Breast epithelium (tissue), 4 donors: Measurements from ENCODE around the gene UBE3D. TPM values are rescaled to one million over a fixed set of nuclear protein-coding genes. Genes with fewer than 3 reads are reported as not detected.
A peak's percentile ranks its signal among the peaks of the same experiment; 100 is the strongest.

ENCODE experiments used
- DNase-seq, 2 donors: peaks; one replicate each; pipeline ENCODE4 v3.0.0-alpha.2; 2019; ENCODE audit warnings: low spot score in 2 of 2
- H3K27ac ChIP-seq, 2 donors: fragments of 200-600 bp; sonication (generic) in 1 of 2; one replicate each; pipeline ENCODE4 v1.5.1; 2016 to 2019; ENCODE audit warnings: mild to moderate bottlenecking in 1 of 2
- H3K27me3 ChIP-seq, 2 donors: fragments of 200-600 bp; sonication (generic) in 1 of 2; one replicate each; pipeline versions ENCODE4 v1.5.1 to v1.6.0; 2017 to 2019; ENCODE audit warnings: control low read depth in 1 of 2, mild to moderate bottlenecking in 1 of 2
- H3K36me3 ChIP-seq: fragments of 200-600 bp; one replicate; pipeline ENCODE4 v1.5.1; 2019
- H3K4me1 ChIP-seq, 2 donors: fragments of 200-600 bp; sonication (generic); one replicate each; pipeline ENCODE4 v1.5.1; 2016 to 2019; ENCODE audit warnings: control low read depth in 1 of 2
- H3K4me3 ChIP-seq, 3 donors: fragments of 200-600 bp; sonication (generic); 1 replicate in 2 of 3; 2 replicates in 1 of 3; pipeline ENCODE4 v1.5.1; 2016 to 2019; ENCODE audit warnings: mild to moderate bottlenecking in 3 of 3, moderate library complexity in 2 of 3
- H3K9me3 ChIP-seq, 2 donors: fragments of 200-600 bp; sonication (generic) in 1 of 2; one replicate each; pipeline ENCODE4 v1.5.1; 2016 to 2019; ENCODE audit warnings: control low read depth in 1 of 2
- CTCF ChIP-seq, 3 donors: fragments of 450-650 bp; IDR thresholded peaks; one replicate each; pipeline ENCODE4 v1.5.1; 2016 to 2017; ENCODE audit warnings: antibody characterized with exemption in 3 of 3, mild to moderate bottlenecking in 3 of 3, moderate library complexity in 3 of 3
- POLR2A ChIP-seq: fragments of 450-650 bp; IDR thresholded peaks from one replicate; pipeline ENCODE4 v1.6.1; 2016; ENCODE audit warnings: antibody characterized with exemption, mild to moderate bottlenecking, moderate library complexity
- POLR2AphosphoS5 ChIP-seq, 3 donors: sonication (generic); formaldehyde crosslinking; IDR thresholded peaks; one replicate each; pipeline ENCODE4 v1.6.1; 2017; ENCODE audit warnings: antibody characterized with exemption in 3 of 3
- intact Hi-C: fragments of 100-400 bp; cut with DNase I; formaldehyde crosslinking; loops from one replicate; pipeline ENCODE4 v1.15.1; 2023; ENCODE audit warnings: low total_unique reads
- total RNA-seq, 3 donors: library from RNA; depleted of rRNA; stranded (reverse); fragments of >200 nt; gene quantifications; one replicate each; pipeline ENCODE4 v1.1.0, GENCODE V29; 2016

The UBE3D gene
- 10 to 100 TPM in 2 of 3 donors, 1 to 10 TPM in 1; 8.8 to 14.7 (median 13.5) TPM for total RNA-seq

GRCh38 chr6:83065511-83066192 is at the start of gene UBE3D:
UBE3D (minus strand) TSS chr6:83065841; CDS start chr6:83065718, 123 bp downstream.
- H3K4me3 ChIP-seq, result peak within 1 kb of the TSS; percentile 73 to 81 (median 78)
- H3K27me3 ChIP-seq, result no peaks in the 10 kb centered on the region
- H3K9me3 ChIP-seq, result no peaks in the 10 kb centered on the region
- no peak for TF ChIP-seq POLR2A
- TF ChIP-seq CTCF (IDR thresholded peaks at IDR 0.05), result peak; percentile 82 to 95 (median 92)
- peak in 2 of 3 donors; percentile 34 to 52 for TF ChIP-seq POLR2AphosphoS5 (IDR thresholded peaks at IDR 0.05)
- intact Hi-C loops, result no loop called here
- peak; percentile 65 to 88 for DNase-seq
- H3K4me1 ChIP-seq, result peaks cover 0 to 10% of the 10 kb centered on the region in 2 donors
- peak within 1 kb of the TSS; percentile 70 to 74 for H3K27ac ChIP-seq
- no peaks in the 10 kb centered on the region for H3K36me3 ChIP-seq

- H3K27ac ChIP-seq, result no peak overlapping the region
- DNase-seq, result no peak
- intact Hi-C loops, result no loop called here
- no peaks in the 10 kb centered on the region for H3K36me3 ChIP-seq
- TF ChIP-seq POLR2A, result no peak
- TF ChIP-seq CTCF (IDR thresholded peaks at IDR 0.05), result no peak
- no peak for TF ChIP-seq POLR2AphosphoS5 (IDR thresholded peaks at IDR 0.05)
- no peaks in the 10 kb centered on the region for H3K4me1 ChIP-seq
- H3K9me3 ChIP-seq, result no peaks in the 10 kb centered on the region
- H3K4me3 ChIP-seq, result no peak overlapping the region
- no peaks in the 10 kb centered on the region for H3K27me3 ChIP-seq
Observed at GRCh38 chr6:83114164-83114563, 48.5 kb upstream of the UBE3D start.

GRCh38 chr6:83113258-83113657 is 47.6 kb upstream of the UBE3D start:
- H3K36me3 ChIP-seq, result no peaks in the 10 kb centered on the region
- H3K9me3 ChIP-seq, result no peaks in the 10 kb centered on the region
- H3K27ac ChIP-seq, result no peak overlapping the region
- DNase-seq, result no peak
- H3K4me3 ChIP-seq, result no peak overlapping the region
- TF ChIP-seq POLR2A, result no peak
- TF ChIP-seq CTCF (IDR thresholded peaks at IDR 0.05), result no peak
- TF ChIP-seq POLR2AphosphoS5 (IDR thresholded peaks at IDR 0.05), result no peak
- H3K4me1 ChIP-seq, result no peaks in the 10 kb centered on the region
- intact Hi-C loops, result no loop called here
- H3K27me3 ChIP-seq, result no peaks in the 10 kb centered on the region

- Histone ChIP-seq H3K4me3 (no peak overlapping the region), H3K9me3 (no peaks in the 10 kb centered on the region)
- TF ChIP-seq POLR2AphosphoS5 (IDR thresholded peaks at IDR 0.05) (no peak), CTCF (IDR thresholded peaks at IDR 0.05) (no peak), POLR2A (no peak)
Observed at GRCh38 chr6:83108378-83108777, 42.7 kb upstream of the UBE3D start.

GRCh38 chr6:83098589-83098988 is 32.9 kb upstream of the UBE3D start:
- DNase-seq, result no peak
- intact Hi-C loops, result no loop called here
- Histone ChIP-seq H3K4me3 (no peak overlapping the region), H3K36me3 (no peaks in the 10 kb centered on the region), H3K27ac (no peak overlapping the region), H3K4me1 (no peaks in the 10 kb centered on the region), H3K9me3 (no peaks in the 10 kb centered on the region), H3K27me3 (no peaks in the 10 kb centered on the region)
- TF ChIP-seq POLR2AphosphoS5 (IDR thresholded peaks at IDR 0.05), result no peak
- no peak for TF ChIP-seq POLR2A
- no peak for TF ChIP-seq CTCF (IDR thresholded peaks at IDR 0.05)

More at GRCh38 chr6:83108378-83108777, 42.7 kb upstream of the UBE3D start:
- H3K27ac ChIP-seq, result no peak overlapping the region
- intact Hi-C loops, result no loop called here
- DNase-seq, result no peak
- no peaks in the 10 kb centered on the region for H3K4me1 ChIP-seq
- no peaks in the 10 kb centered on the region for H3K27me3 ChIP-seq
- H3K36me3 ChIP-seq, result peaks cover 5% of the 10 kb centered on the region
